NCI-H2196 (cell line): ENCODE data around the gene CCL13.
A peak's percentile ranks its signal among the peaks of the same experiment; 100 is the strongest.

Experiments used
- DNase-seq: peaks from one replicate; lab custom pipeline; 2025; ENCODE audit not compliant: unreplicated experiment; lab: John Stamatoyannopoulos, UW

The CCL13 gene

GRCh38 chr17:34361478-34362061 is 5.3 kb downstream of the CCL13 start:
- DNase-seq, result peak; percentile 70

DNA sequence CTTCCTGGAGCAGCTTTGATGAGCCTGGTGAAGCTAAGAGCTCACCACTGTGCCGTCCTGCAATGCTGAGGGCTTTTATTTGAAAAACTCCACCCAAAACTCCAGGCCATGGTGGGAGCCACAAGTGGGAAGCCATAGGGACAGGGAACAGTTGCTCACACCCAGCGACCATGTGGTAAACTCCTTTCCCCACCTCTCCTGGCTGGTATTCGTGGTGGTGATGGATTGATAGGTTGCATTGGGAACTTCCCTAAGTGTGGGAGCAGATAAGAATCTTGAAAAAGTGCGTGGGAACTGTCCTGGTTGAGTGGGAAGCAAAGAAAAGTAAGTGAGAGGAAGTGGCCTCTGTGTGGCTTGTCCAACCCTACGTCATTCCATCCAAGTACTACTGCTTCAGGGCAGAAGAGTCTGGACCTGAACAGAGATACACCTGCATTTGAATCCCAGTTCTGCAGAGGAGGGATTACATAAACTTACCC is 6.9 kb downstream of the CCL13 start, which contains the start of gene CCL1:
Gene CCL1 (minus strand): TSS at position 51 of the 479 bp plus-strand sequence. CDS start 72 bp downstream, outside the sequence.
- DNase-seq, result no peak

DNA sequence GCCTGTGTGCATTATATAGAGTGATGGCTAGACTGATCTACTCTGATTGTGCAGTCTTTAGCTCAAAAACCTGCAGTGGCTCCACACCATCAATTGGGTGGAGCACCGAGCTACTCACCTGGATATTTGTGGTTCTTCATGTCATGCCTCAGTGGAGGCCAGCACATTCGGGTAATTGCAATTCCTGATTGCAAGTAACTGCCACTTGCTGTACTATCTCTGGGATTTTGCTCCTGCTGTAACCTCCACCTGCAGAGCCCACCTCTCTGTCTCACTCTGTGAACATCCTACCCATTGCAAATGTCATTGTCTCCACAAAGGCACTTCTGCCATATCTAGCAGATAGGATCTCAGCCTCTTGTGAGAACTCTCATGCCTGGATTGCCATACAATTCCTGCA is 8.5 kb downstream of the CCL13 start:
- no peak for DNase-seq

- no peak for DNase-seq
These were observed 9.1 kb downstream of the CCL13 start for GRCh38 chr17:34365340-34365739.

GRCh38 chr17:34366010-34366409 is 9.7 kb downstream of the CCL13 start:
- DNase-seq, result no peak

- DNase-seq, result no peak
These were observed 10.3 kb downstream of the CCL13 start for GRCh38 chr17:34366529-34367107.

DNA sequence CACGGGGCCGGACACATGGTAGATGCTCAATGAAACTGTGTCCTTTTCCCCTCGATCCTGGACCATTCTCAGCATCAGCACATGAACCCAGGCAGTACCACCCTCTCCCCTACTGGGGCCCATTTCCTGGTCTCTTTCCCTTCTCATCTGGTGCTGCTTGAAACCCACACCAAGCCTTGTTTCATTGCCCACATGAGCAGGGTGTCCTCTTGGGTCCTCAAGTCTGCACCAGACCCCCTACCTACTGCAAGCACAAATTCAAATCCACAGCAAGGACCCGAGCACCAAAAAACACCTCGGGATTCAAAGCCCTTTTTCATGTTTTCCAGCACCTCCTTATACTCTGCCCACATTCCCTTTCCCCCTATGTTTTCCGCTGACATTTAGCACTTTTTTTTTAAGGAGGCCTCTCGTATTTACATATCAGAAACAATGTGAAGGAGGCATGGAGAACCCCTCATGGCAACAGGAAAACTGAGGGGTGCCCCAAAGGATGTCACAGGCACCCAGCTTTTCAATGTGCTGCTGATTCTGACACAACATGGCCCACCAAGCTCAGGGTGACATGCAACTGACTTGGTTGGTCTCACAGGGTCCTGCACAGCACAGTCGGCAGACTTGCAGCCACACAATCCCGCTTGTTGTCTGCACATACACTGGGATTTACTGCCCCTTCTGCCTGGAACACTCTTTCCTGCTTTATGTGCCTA is 11.4 kb downstream of the CCL13 start:
- no peak for DNase-seq

GRCh38 chr17:34368196-34368945 is 12.1 kb downstream of the CCL13 start:
- DNase-seq, result no peak

DNA sequence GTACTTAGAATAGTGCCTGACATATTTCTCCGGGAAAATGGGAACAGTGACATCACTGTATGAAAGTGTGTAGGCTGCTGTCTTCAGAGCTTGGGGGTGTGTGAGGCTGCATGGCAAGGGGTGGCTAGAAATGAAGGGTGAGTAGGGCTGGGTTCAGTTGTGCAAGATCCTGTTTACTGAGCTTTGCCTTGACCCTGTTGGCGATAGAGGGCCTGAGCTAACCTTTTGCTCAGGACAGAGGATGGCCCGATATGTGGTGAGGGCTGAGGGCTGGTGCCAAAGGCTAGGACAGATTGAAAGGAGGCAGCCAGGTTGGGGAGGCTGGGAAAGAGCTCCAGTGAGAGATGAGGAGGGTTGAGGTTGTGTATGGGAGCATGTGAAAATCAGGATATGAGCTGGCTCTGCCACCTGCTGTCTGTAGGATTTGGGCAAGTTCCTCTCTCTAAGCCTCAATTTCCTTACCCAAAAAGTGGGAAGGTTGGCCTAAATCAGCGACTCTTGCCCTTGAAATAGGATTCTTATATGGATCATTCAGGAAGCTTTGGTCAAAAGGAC is 12.7 kb downstream of the CCL13 start:
- no peak for DNase-seq

DNA sequence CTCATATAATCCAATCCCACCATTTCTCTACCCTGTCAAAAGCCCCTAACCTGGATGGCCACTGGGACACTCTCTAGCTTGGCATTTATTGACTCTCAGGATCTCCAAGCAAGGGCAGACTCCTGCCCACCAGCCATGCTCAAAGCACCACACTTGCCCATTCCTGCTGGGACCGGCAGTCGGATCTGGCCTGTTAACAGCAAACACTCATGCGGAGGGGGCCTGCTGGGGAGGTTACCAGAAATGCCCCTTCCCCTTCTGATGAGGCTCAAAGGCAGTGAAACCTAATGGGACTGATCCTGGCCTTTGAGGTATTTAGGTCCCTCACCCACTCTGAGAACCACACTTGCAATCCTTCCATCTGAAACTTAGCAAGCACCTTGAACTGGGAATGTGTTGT is 13.3 kb downstream of the CCL13 start:
- DNase-seq, result no peak

- no peak for DNase-seq
These were observed 14.2 kb downstream of the CCL13 start for GRCh38 chr17:34370376-34370996.

DNA sequence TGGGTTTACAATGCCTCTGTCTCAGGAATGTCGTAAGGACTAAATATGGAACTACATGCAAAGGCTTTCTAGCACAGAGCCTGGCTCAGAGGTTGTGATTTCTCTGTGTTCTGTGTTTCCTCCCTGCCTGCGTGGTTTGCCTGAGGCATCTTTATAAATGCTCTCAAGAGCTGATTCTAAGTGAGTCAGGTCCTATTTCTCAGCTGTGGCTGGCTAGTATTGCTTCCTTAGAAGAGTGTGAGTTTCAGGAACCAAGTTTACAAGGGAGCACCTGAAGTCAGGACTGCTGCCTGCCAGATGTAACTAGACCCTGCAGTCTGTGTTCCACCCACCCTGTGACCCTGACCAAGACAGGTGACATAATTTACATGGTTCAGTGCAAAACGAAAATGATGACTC is 14.7 kb downstream of the CCL13 start:
- no peak for DNase-seq

GRCh38 chr17:34371405-34372100 is 15.3 kb downstream of the CCL13 start:
- DNase-seq, result no peak

DNA sequence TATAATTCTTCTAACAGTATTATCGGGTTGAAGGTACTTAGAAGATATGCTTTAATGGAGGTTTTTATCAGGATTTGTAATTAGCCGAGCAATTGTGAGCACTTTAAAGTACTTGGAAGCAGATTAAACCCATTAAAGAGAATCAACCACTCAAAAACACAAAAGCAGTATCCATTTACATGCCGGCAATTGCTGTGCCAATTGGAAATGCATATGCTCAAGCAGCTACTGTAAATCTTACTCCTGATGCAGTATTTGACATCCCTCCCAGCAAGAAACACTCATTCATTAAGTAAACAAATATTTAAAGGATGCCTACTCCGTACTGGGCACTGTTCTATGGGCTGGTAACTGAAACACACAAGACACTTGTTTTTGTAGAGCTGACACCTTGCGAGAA is 18.2 kb downstream of the CCL13 start:
- DNase-seq, result no peak

GRCh38 chr17:34375426-34375997 is 19.2 kb downstream of the CCL13 start:
- no peak for DNase-seq

- DNase-seq, result no peak
These were observed 21.0 kb downstream of the CCL13 start for GRCh38 chr17:34377078-34377823.

GRCh38 chr17:34378664-34379101 is 22.4 kb downstream of the CCL13 start:
- no peak for DNase-seq

DNA sequence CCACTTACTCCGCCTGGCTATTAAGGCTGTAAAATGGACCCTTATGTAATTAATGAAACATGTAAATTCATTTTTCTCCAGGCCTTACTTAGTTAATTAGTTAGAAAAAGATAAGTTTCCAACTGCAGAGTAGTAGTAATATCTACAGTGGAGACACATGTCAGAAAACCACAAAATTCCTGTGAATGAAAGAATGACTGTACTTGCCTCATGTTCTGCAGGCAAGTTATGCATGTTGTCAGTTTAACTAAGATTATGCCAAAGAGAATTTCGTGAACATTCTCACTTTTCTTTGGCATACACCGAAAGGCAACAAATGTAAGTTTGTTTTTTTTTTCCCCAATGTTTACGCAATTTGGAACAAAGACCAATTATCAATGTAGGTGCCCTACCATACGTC is 23.6 kb downstream of the CCL13 start:
- DNase-seq, result no peak

DNA sequence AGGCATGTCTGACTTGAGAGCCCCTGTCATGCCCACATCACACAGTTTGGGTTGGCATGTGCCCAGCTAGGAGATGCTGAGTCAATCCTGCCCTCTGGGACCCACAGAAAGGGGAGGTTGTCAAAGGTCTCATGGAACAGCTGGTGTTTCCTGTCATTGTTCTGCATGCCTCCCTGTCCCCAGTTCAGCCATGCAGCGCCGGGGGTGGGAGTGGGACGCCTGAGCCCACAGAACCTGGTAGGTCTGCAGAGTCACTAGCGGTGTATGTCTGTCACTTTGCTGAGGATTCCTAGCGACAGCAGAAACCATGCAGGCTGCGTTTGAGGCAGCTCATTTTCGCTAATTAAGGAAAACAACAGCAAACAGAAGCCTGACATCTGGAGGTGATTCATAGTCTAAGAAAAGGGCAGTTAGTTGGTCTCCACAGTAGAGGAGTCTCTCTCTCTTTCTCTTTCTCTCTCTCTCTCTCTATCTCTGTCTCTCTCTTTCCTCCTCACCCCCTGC is 26.4 kb downstream of the CCL13 start:
- DNase-seq, result no peak
